Retina (tissue), 1 donor: ENCODE measurements around the gene PCSK4.

ENCODE experiments used
- DNase-seq: peaks from one replicate; pipeline ENCODE4 v3.0.0-alpha.2; 2016

The PCSK4 gene

GRCh38 chr19:1435378-1435989, 54.7 kb downstream of the PCSK4 start:
- DNase-seq: no peak

GRCh38 chr19:1434577-1435060, 55.5 kb downstream of the PCSK4 start:
- no peak for DNase-seq

- no peak for DNase-seq
Observed at GRCh38 chr19:1434040-1434366, 56.1 kb downstream of the PCSK4 start.

GRCh38 chr19:1433119-1434039, 56.8 kb downstream of the PCSK4 start:
- DNase-seq: no peak

GRCh38 chr19:1432507-1432887, 57.7 kb downstream of the PCSK4 start:
- DNase-seq: no peak

GRCh38 chr19:1431759-1432506, 58.2 kb downstream of the PCSK4 start:
- DNase-seq: no peak
